Measurements from ENCODE around the gene ZFYVE21. TPM values are rescaled to one million over a fixed set of nuclear protein-coding genes. Genes with fewer than 3 reads are reported as not detected.

ZFYVE21 gene
- total RNA-seq, 1 experiment from 2014 or later = 66.2 TPM

GRCh38 chr14:103705504-103706284, 9.9 kb upstream of the ZFYVE21 start:
- no peak for DNase-seq
- POLR2A ChIA-PET = no interaction called here
- no peaks in the 10 kb centered on the region for H3K27me3 Mint-ChIP-seq (ENCODE audit: insufficient read depth, unreplicated experiment)
- H3K36me3 ChIP-seq (ENCODE audit: control insufficient read depth, insufficient read depth, low read length) = no peaks in the 10 kb centered on the region; the same call in 1 of the 2 replicates
- peaks cover 72% of the 10 kb centered on the region for H3K36me3 Mint-ChIP-seq (ENCODE audit: insufficient read depth, unreplicated experiment)
- no peak overlapping the region for H3K27ac Mint-ChIP-seq (ENCODE audit: unreplicated experiment)
- CTCF ChIA-PET = no interaction called here
- intact Hi-C loops (cut with micrococcal nuclease; ENCODE audit: unreplicated experiment) = no loop called here
- no peaks in the 10 kb centered on the region for H3K9me3 ChIP-seq
- H3K4me3 ChIP-seq (ENCODE audit: low read depth, low read length) = no peak overlapping the region
- H3K9me3 Mint-ChIP-seq (ENCODE audit: unreplicated experiment) = no peaks in the 10 kb centered on the region
- TF ChIP-seq CTCF (IDR thresholded peaks at IDR 0.05; ENCODE audit: insufficient read depth in 1 of 2, low read depth in 1 of 2, low read length in 1 of 2, severe bottlenecking in 1 of 2, unreplicated experiment in 1 of 2) = no peak
- no peaks in the 10 kb centered on the region for H3K4me1 Mint-ChIP-seq (ENCODE audit: low read depth, unreplicated experiment)
- no peaks in the 10 kb centered on the region for H3K27me3 ChIP-seq (replicated peaks; ENCODE audit: control insufficient read depth, insufficient read depth, low read length)
- no TSS peak for BruUV-seq (replicated peaks)
- H3K4me3 Mint-ChIP-seq (ENCODE audit: unreplicated experiment) = no peak overlapping the region
- no peaks in the 10 kb centered on the region for H3K4me1 ChIP-seq

DNA sequence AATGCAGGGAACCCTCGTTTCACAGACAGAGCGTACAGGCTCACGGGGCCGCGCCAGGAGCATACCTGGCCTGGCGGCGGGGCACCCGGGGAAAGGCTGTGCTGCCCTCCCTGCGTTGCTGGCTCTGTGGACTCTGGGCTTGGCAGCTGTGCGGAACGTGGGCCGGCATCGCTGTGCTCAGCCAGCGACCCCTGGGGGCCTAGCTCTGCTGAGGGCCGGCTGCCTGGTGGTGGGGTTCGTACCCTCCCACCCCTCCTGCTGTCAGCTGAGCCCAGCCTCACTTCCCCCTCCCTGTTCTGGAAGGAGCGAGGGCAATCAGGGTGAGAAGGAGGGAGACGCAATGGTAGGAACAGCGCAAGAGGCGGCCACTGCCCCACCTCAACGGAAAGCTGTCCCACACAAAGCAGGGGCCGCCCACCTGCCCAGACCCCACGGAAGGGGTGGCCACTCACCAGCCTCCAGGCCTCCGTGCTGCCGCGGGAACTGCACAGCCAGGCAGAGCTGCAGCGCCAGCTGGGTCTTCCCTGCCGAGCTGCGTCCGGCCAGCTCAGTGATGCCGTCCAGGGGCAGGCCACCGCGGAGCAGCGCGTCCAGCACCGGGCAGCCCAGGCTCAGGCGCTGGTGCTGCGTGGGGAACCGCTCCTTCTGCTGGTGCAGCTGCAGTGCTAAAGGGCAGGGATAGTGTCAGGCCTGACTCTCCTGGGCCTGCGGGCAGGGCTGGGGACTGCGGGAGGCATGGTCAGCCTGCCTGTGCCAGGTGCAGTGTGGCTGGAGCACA, 8.9 kb upstream of the ZFYVE21 start:
- H3K36me3 ChIP-seq (ENCODE audit: control insufficient read depth, insufficient read depth, low read length) = no peaks in the 10 kb centered on the region; the same call in 1 of the 2 replicates
- TF ChIP-seq CTCF (IDR thresholded peaks at IDR 0.05; ENCODE audit: insufficient read depth in 1 of 2, low read depth in 1 of 2, low read length in 1 of 2, severe bottlenecking in 1 of 2, unreplicated experiment in 1 of 2) = no peak
- H3K4me1 Mint-ChIP-seq (ENCODE audit: low read depth, unreplicated experiment) = no peaks in the 10 kb centered on the region
- H3K27me3 Mint-ChIP-seq (ENCODE audit: insufficient read depth, unreplicated experiment) = no peaks in the 10 kb centered on the region
- CTCF ChIA-PET = no interaction called here
- POLR2A ChIA-PET = no interaction called here
- H3K27me3 ChIP-seq (replicated peaks; ENCODE audit: control insufficient read depth, insufficient read depth, low read length) = no peaks in the 10 kb centered on the region
- H3K9me3 ChIP-seq = no peaks in the 10 kb centered on the region
- H3K9me3 Mint-ChIP-seq (ENCODE audit: unreplicated experiment) = no peaks in the 10 kb centered on the region
- no peak overlapping the region for H3K27ac Mint-ChIP-seq (ENCODE audit: unreplicated experiment)
- BruUV-seq (replicated peaks) = no TSS peak
- DNase-seq = no peak
- no peaks in the 10 kb centered on the region for H3K4me1 ChIP-seq
- peaks cover 71% of the 10 kb centered on the region for H3K36me3 Mint-ChIP-seq (ENCODE audit: insufficient read depth, unreplicated experiment)
- no peak overlapping the region for H3K4me3 Mint-ChIP-seq (ENCODE audit: unreplicated experiment)
- intact Hi-C loops (cut with micrococcal nuclease; ENCODE audit: unreplicated experiment) = no loop called here
- no peak overlapping the region for H3K4me3 ChIP-seq (ENCODE audit: low read depth, low read length)

DNA sequence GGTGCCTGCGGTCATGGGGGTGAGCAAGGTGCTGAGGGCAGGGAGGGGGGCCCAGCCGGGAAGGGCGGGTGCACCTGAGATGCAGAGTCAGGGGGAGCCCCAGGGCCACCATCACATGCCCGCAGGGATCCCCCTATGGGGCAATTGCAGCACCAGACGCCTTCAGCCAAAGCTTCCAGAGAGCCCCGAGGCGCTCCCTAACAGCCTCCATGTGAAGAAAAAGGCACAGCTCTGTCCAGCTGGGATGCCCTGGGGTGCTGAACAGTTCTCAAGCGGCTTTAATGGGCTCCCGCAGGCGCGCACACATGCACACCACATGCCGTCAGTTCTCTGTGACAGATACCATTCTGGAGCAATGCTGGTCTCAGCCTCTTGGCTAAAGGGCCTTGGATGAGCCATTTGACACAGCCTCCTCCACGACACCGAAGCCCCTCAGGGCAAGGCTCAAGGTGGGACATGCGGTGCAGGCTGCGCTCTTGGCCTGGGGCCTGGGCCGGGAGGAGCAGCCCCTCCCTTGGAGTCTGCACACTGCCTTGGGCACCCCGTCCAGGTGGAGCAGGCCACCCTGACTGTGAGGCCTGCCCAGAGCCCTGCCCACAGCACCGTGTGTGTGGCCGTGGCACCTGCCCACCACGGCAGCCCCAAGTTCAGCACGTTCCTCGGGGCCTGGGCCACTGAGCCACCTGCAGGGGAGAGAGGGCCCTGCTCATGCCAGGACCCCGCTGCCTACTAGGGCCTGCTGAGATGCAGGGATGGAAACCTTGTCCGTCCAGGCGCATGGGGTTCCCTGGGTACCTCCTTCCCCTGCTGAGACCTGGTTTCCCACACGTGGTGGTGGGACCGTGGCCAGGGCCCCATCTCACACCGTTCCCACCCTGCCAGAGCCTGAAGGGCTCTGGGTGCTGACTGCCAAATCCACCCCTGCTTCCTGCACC, 8.0 kb upstream of the ZFYVE21 start:
- no peak for TF ChIP-seq CTCF (IDR thresholded peaks at IDR 0.05; ENCODE audit: insufficient read depth in 1 of 2, low read depth in 1 of 2, low read length in 1 of 2, severe bottlenecking in 1 of 2, unreplicated experiment in 1 of 2)
- CTCF ChIA-PET = no interaction called here
- Mint-ChIP-seq H3K9me3 (ENCODE audit: unreplicated experiment) (no peaks in the 10 kb centered on the region), H3K4me1 (ENCODE audit: low read depth, unreplicated experiment) (no peaks in the 10 kb centered on the region), H3K27me3 (ENCODE audit: insufficient read depth, unreplicated experiment) (no peaks in the 10 kb centered on the region), H3K4me3 (ENCODE audit: unreplicated experiment) (no peak overlapping the region), H3K36me3 (ENCODE audit: insufficient read depth, unreplicated experiment) (peaks cover 64% of the 10 kb centered on the region), H3K27ac (ENCODE audit: unreplicated experiment) (no peak overlapping the region)
- intact Hi-C loops (cut with micrococcal nuclease; ENCODE audit: unreplicated experiment) = no loop called here
- Histone ChIP-seq H3K36me3 (ENCODE audit: control insufficient read depth, insufficient read depth, low read length) (no peaks in the 10 kb centered on the region; the same call in 1 of the 2 replicates), H3K4me1 (no peaks in the 10 kb centered on the region), H3K9me3 (no peaks in the 10 kb centered on the region), H3K27me3 (replicated peaks; ENCODE audit: control insufficient read depth, insufficient read depth, low read length) (no peaks in the 10 kb centered on the region), H3K4me3 (ENCODE audit: low read depth, low read length) (no peak overlapping the region)
- no peak for DNase-seq
- POLR2A ChIA-PET = no interaction called here
- no TSS peak for BruUV-seq (replicated peaks)

All from Caco-2 (cell line).